SK-N-SH (cell line): ENCODE results near the gene CYP1A1. TPM values are rescaled to one million over a fixed set of nuclear protein-coding genes. Genes with fewer than 3 reads are reported as not detected.

Experiments
- CTCF ChIA-PET: fragments of 300-600, 350-600 bp; formaldehyde crosslinking; extraction: SDS; loops from one replicate; lab custom pipeline; 2021; lab: Yijun Ruan, JAX
- POLR2A ChIA-PET: fragments of 350-600 bp; sonication (Branson Sonifier 250); formaldehyde crosslinking; extraction: SDS; loops from one replicate; lab custom pipeline; 2020; ENCODE audit warnings: antibody characterized with exemption, inconsistent platforms; lab: Yijun Ruan, JAX
- DNase-seq: peaks from one replicate; pipeline ENCODE4 v3.0.0; 2012
- H2AFZ ChIP-seq: fragments of 200-600 bp; sonication (generic); 2 replicates; pipeline ENCODE4 v1.8.1; 2016; ENCODE audit warnings: antibody characterized with exemption, mild to moderate bottlenecking, low read depth
- H3F3A ChIP-seq: fragments of 200-600 bp; sonication (generic); replicated peaks from 2 replicates; pipeline ENCODE3; 2016; ENCODE audit warnings: antibody characterized with exemption, mild to moderate bottlenecking; ENCODE audit not compliant: insufficient read depth
- H3K27ac ChIP-seq, 2 experiments: fragments of 200-500 bp in 1 of 2; fragments of 200-600 bp in 1 of 2; sonication (Bioruptor generic) in 1 of 2; sonication (generic), shearing (Covaris generic) in 1 of 2; 2 replicates each; pipeline versions ENCODE4 v1.5.1 to v1.6.1; 2014 to 2016; ENCODE audit warnings: low read depth in 2 of 2, inconsistent platforms in 1 of 2, low read length in 1 of 2, mild to moderate bottlenecking in 1 of 2, mixed read lengths in 1 of 2
- H3K27me3 ChIP-seq: fragments of 200-600 bp; sonication (generic), shearing (Covaris generic); 2 replicates; pipeline ENCODE4 v1.6.1; 2016; ENCODE audit warnings: mixed run types; ENCODE audit not compliant: insufficient read depth
- H3K36me3 ChIP-seq, 2 experiments: fragments of 200-500 bp in 1 of 2; fragments of 200-600 bp in 1 of 2; sonication (Bioruptor generic) in 1 of 2; sonication (generic) in 1 of 2; replicated peaks in 1 of 2; 2 replicates each; pipeline versions ENCODE3 to v1.5.1; 2014 to 2016; ENCODE audit warnings: low read length in 1 of 2, mild to moderate bottlenecking in 1 of 2; ENCODE audit not compliant: insufficient read depth in 2 of 2, control insufficient read depth in 1 of 2
- H3K4me1 ChIP-seq, 2 experiments: fragments of 200-500 bp in 1 of 2; fragments of 200-600 bp in 1 of 2; sonication (Bioruptor generic) in 1 of 2; sonication (generic), shearing (Covaris generic) in 1 of 2; 2 replicates each; pipeline versions ENCODE4 v1.5.1 to v1.6.1; 2014 to 2016; ENCODE audit warnings: low read depth in 1 of 2, low read length in 1 of 2, mixed run types in 1 of 2; ENCODE audit not compliant: insufficient read depth in 2 of 2, control insufficient read depth in 1 of 2
- H3K4me2 ChIP-seq: fragments of 200-600 bp; sonication (generic), shearing (Covaris generic); 2 replicates; pipeline ENCODE4 v1.6.1; 2017; ENCODE audit warnings: mixed run types
- H3K4me3 ChIP-seq, 2 experiments: fragments of 200-500 bp in 1 of 2; fragments of 200-600 bp in 1 of 2; sonication (Bioruptor generic) in 1 of 2; sonication (generic), shearing (Covaris generic) in 1 of 2; 2 replicates each; pipeline versions ENCODE4 v1.5.1 to v1.8.1; 2014 to 2016; ENCODE audit warnings: low read depth in 2 of 2, inconsistent platforms in 1 of 2, low read length in 1 of 2, mild to moderate bottlenecking in 1 of 2, mixed read lengths in 1 of 2, moderate library complexity in 1 of 2
- H3K79me2 ChIP-seq: fragments of 200-600 bp; sonication (generic); 2 replicates; pipeline ENCODE4 v1.8.1; 2017; ENCODE audit warnings: mild to moderate bottlenecking; ENCODE audit not compliant: insufficient read depth
- H3K9ac ChIP-seq: fragments of 200-600 bp; sonication (generic); 2 replicates; pipeline ENCODE4 v1.6.1; 2017; ENCODE audit warnings: mixed run types
- H3K9me2 ChIP-seq: fragments of 200-600 bp; sonication (generic); 2 replicates; pipeline ENCODE4 v1.6.1; 2017; ENCODE audit warnings: mixed run types
- H3K9me3 ChIP-seq: fragments of 200-600 bp; sonication (generic); 2 replicates; pipeline ENCODE4 v1.6.1; 2017; ENCODE audit warnings: mixed run types, mild to moderate bottlenecking, moderate library complexity
- H4K20me1 ChIP-seq: fragments of 200-600 bp; sonication (generic); 2 replicates; pipeline ENCODE4 v1.6.1; 2017; ENCODE audit warnings: mild to moderate bottlenecking, mixed run types; ENCODE audit not compliant: insufficient read depth
- CHD2 ChIP-seq: fragments of 150-350 bp; IDR thresholded peaks from 2 replicates; pipeline ENCODE4 v1.6.1; 2018; ENCODE audit warnings: low read length; ENCODE audit not compliant: partially characterized antibody
- CTCF ChIP-seq: fragments of 200-600 bp; sonication (generic); IDR thresholded peaks from 2 replicates; pipeline ENCODE4 v1.6.1; 2017; ENCODE audit warnings: antibody characterized with exemption, mild to moderate bottlenecking, moderate library complexity
- FOXJ3 ChIP-seq: sonication (generic); formaldehyde crosslinking; IDR thresholded peaks from 2 replicates; pipeline ENCODE4 v1.5.1; 2020; ENCODE audit warnings: mild to moderate bottlenecking, missing genetic modification reagents
- GATA2 ChIP-seq: sonication (generic); formaldehyde crosslinking; IDR thresholded peaks from 2 replicates; pipeline ENCODE4 v1.5.0; 2020; ENCODE audit warnings: mild to moderate bottlenecking, missing genetic modification reagents
- JUND ChIP-seq: IDR thresholded peaks from 2 replicates; pipeline ENCODE4 v1.4.0; 2012
- RFX5 ChIP-seq: IDR thresholded peaks from 2 replicates; pipeline ENCODE4 v1.6.1; 2012; ENCODE audit warnings: mild to moderate bottlenecking, improper control_type of control experiment, low read length
- RXRA ChIP-seq: IDR thresholded peaks from 2 replicates; pipeline ENCODE4 v1.4.0; 2012; ENCODE audit warnings: low read depth, mild to moderate bottlenecking, borderline replicate concordance
- SMC3 ChIP-seq: IDR thresholded peaks from 2 replicates; pipeline ENCODE4 v1.6.1; 2012; ENCODE audit warnings: low read depth, low read length, improper control_type of control experiment
- USF2 ChIP-seq: fragments of 150-350 bp; IDR thresholded peaks from 2 replicates; pipeline ENCODE4 v1.6.1; 2017; ENCODE audit warnings: antibody characterized with exemption, low read length, low read depth, borderline replicate concordance
- WGBS: methylation state at CpG from one replicate; pipeline ENCODE4 v1.1.6; 2017; ENCODE audit warnings: low lambda C conversion rate; 5-methylcytosine and 5-hydroxymethylcytosine counted together
- polyA plus RNA-seq, 3 experiments: library from polyadenylated mRNA; depleted of rRNA; stranded (reverse); fragments of >200 nt; gene quantifications; 2 replicates each; pipeline ENCODE4 v1.2.3, GENCODE V29; 2012

Gene CYP1A1
- polyA plus RNA-seq, 1 of the 3 experiments (the other 2 are of a cell fraction), result 0.07 TPM

GRCh38 chr15:74682954-74683353, 42.4 kb downstream of the CYP1A1 start:
- TF ChIP-seq RFX5, result no peak
- no peak for TF ChIP-seq SMC3
- no peak for TF ChIP-seq FOXJ3
- TF ChIP-seq RXRA, result no peak
- no peaks in the 10 kb centered on the region for H3K9me2 ChIP-seq
- H3K4me2 ChIP-seq, result no peak overlapping the region
- CTCF ChIA-PET, result interaction anchor here (1.2 kb wide), 1 partner anchor 48 kb away, joined by 5 read pairs; no protein-coding TSS in a partner anchor
- POLR2A ChIA-PET, result no interaction called here
- H3K27ac ChIP-seq, result no peak overlapping the region
- no peak for DNase-seq
- peaks cover 92% of the 10 kb centered on the region for H3K79me2 ChIP-seq
- no peak overlapping the region for H3K4me3 ChIP-seq
- 0 out of 2 replicates have a peak, but pooled peaks cover 3% of the 10 kb centered on the region for H3K9me3 ChIP-seq
- no peaks in the 10 kb centered on the region for H3K27me3 ChIP-seq
- H3K9ac ChIP-seq, result no peak overlapping the region
- H3K4me1 ChIP-seq, result no peaks in the 10 kb centered on the region
- no peak overlapping the region for H2AFZ ChIP-seq
- H4K20me1 ChIP-seq, result peaks cover 25% of the 10 kb centered on the region
- H3K36me3 ChIP-seq, result peaks cover 4 to 27% of the 10 kb centered on the region in 2 experiments
- 94% methylated on average over 3 of the region's 3 CpGs for WGBS
- peaks cover 3% of the 10 kb centered on the region for H3F3A ChIP-seq

- Histone ChIP-seq H3K27me3 (no peaks in the 10 kb centered on the region), H3K9me3 (0 out of 2 replicates have a peak, but pooled peaks cover 3% of the 10 kb centered on the region), H3K4me2 (no peak overlapping the region), H3K79me2 (peaks cover 94% of the 10 kb centered on the region), H4K20me1 (peaks cover 29% of the 10 kb centered on the region), H2AFZ (no peak overlapping the region), H3K4me1 (no peaks in the 10 kb centered on the region), H3K9ac (no peak overlapping the region), H3K36me3 (peaks cover 2 to 18% of the 10 kb centered on the region in 2 experiments), H3K4me3 (no peak overlapping the region), H3F3A (no peaks in the 10 kb centered on the region), H3K27ac (no peak overlapping the region), H3K9me2 (no peaks in the 10 kb centered on the region)
- no peak for TF ChIP-seq USF2
- no peak for TF ChIP-seq JUND
- TF ChIP-seq CHD2, result no peak
- no peak for TF ChIP-seq GATA2 (CRISPR knock-in tag)
- TF ChIP-seq CTCF, result no peak
- POLR2A ChIA-PET, result no interaction called here
- 93% methylated on average over 2 of the region's 2 CpGs for WGBS
- DNase-seq, result no peak
- CTCF ChIA-PET, result interaction anchor here (1.3 kb wide), 1 partner anchor 88 kb away, joined by 6 read pairs; no protein-coding TSS in a partner anchor
Measured at GRCh38 chr15:74680456-74680855, 44.9 kb downstream of the CYP1A1 start.
